ENCODE results near the gene PALD1. TPM values are rescaled to one million over a fixed set of nuclear protein-coding genes. Genes with fewer than 3 reads are reported as not detected.

The PALD1 gene
- total RNA-seq, 1 donor from 2014 or later: 9.6 TPM

- H3K79me2 ChIP-seq (ENCODE audit: low read depth): no peaks in the 10 kb centered on the region
- no peak overlapping the region for H3K4me2 ChIP-seq
- H3K27ac Mint-ChIP-seq: no peak overlapping the region
- H3K4me1 ChIP-seq: no peaks in the 10 kb centered on the region
- H3K4me3 ChIP-seq: no peak overlapping the region
- H3K27me3 Mint-ChIP-seq (ENCODE audit: insufficient read depth, low read depth): no peaks in the 10 kb centered on the region
- H3K36me3 ChIP-seq: no peaks in the 10 kb centered on the region
- no peaks in the 10 kb centered on the region for H3F3A ChIP-seq (ENCODE audit: low read depth)
- no peak overlapping the region for H3K4me3 Mint-ChIP-seq
- H4K20me1 ChIP-seq (ENCODE audit: low read depth): no peaks in the 10 kb centered on the region
- H3K9ac ChIP-seq: no peak overlapping the region
- no peak overlapping the region for H2AFZ ChIP-seq (replicated peaks)
- no peak overlapping the region for H3K27ac ChIP-seq
- no peaks in the 10 kb centered on the region for H3K27me3 ChIP-seq
- peaks cover 8% of the 10 kb centered on the region for H3K4me1 Mint-ChIP-seq
- H3K9me3 ChIP-seq (ENCODE audit: low read depth): no peaks in the 10 kb centered on the region
- no peaks in the 10 kb centered on the region for H3K9me3 Mint-ChIP-seq
- TF ChIP-seq EZH2 (IDR thresholded peaks at IDR 0.05) (no peak), CTCF (IDR thresholded peaks at IDR 0.05) (no peak), EZH2phosphoT487 (IDR thresholded peaks at IDR 0.05) (no peak)
- H3K36me3 Mint-ChIP-seq: no peaks in the 10 kb centered on the region
- DNase-seq (ENCODE audit: low spot score): no peak
Observed at GRCh38 chr10:70551971-70552422, 73.4 kb downstream of the PALD1 start.

GRCh38 chr10:70552586-70552985 is 74.0 kb downstream of the PALD1 start:
- no peaks in the 10 kb centered on the region for H3K9me3 ChIP-seq (ENCODE audit: low read depth)
- H3K36me3 Mint-ChIP-seq: no peaks in the 10 kb centered on the region
- H3K4me3 ChIP-seq: no peak overlapping the region
- no peaks in the 10 kb centered on the region for H3K79me2 ChIP-seq (ENCODE audit: low read depth)
- TF ChIP-seq EZH2 (IDR thresholded peaks at IDR 0.05) (no peak), EZH2phosphoT487 (IDR thresholded peaks at IDR 0.05) (no peak), CTCF (IDR thresholded peaks at IDR 0.05) (no peak)
- H3K27ac Mint-ChIP-seq: no peak overlapping the region
- H3K9ac ChIP-seq: no peak overlapping the region
- no peaks in the 10 kb centered on the region for H4K20me1 ChIP-seq (ENCODE audit: low read depth)
- no peaks in the 10 kb centered on the region for H3K27me3 Mint-ChIP-seq (ENCODE audit: insufficient read depth, low read depth)
- H3K27me3 ChIP-seq: no peaks in the 10 kb centered on the region
- no peak overlapping the region for H3K4me3 Mint-ChIP-seq
- no peak overlapping the region for H2AFZ ChIP-seq (replicated peaks)
- no peaks in the 10 kb centered on the region for H3K4me1 ChIP-seq
- H3K27ac ChIP-seq: no peak overlapping the region
- no peaks in the 10 kb centered on the region for H3K36me3 ChIP-seq
- H3F3A ChIP-seq (ENCODE audit: low read depth): no peaks in the 10 kb centered on the region
- DNase-seq (ENCODE audit: low spot score): no peak
- H3K4me1 Mint-ChIP-seq: peaks cover 8% of the 10 kb centered on the region
- H3K4me2 ChIP-seq: no peak overlapping the region
- no peaks in the 10 kb centered on the region for H3K9me3 Mint-ChIP-seq

- Histone ChIP-seq H3K4me2 (no peak overlapping the region), H3K4me3 (no peak overlapping the region), H3F3A (ENCODE audit: low read depth) (no peaks in the 10 kb centered on the region), H3K79me2 (ENCODE audit: low read depth) (no peaks in the 10 kb centered on the region), H3K36me3 (no peaks in the 10 kb centered on the region), H3K9ac (no peak overlapping the region), H4K20me1 (ENCODE audit: low read depth) (no peaks in the 10 kb centered on the region), H3K4me1 (peaks cover 10% of the 10 kb centered on the region), H3K27ac (no peak overlapping the region), H3K9me3 (ENCODE audit: low read depth) (no peaks in the 10 kb centered on the region), H2AFZ (replicated peaks) (no peak overlapping the region), H3K27me3 (no peaks in the 10 kb centered on the region)
- Mint-ChIP-seq H3K27ac (no peak overlapping the region), H3K4me1 (peaks cover 23% of the 10 kb centered on the region), H3K27me3 (ENCODE audit: insufficient read depth, low read depth) (no peaks in the 10 kb centered on the region), H3K4me3 (no peak overlapping the region), H3K9me3 (no peaks in the 10 kb centered on the region), H3K36me3 (no peaks in the 10 kb centered on the region)
- no peak for TF ChIP-seq CTCF (IDR thresholded peaks at IDR 0.05)
- no peak for TF ChIP-seq EZH2 (IDR thresholded peaks at IDR 0.05)
- no peak for TF ChIP-seq EZH2phosphoT487 (IDR thresholded peaks at IDR 0.05)
- no peak for DNase-seq (ENCODE audit: low spot score)
Observed at GRCh38 chr10:70555371-70555770, 76.8 kb downstream of the PALD1 start.

Data from neural progenitor cell (in vitro differentiated cells).